ENCODE results near the gene ZNF106.

DNA sequence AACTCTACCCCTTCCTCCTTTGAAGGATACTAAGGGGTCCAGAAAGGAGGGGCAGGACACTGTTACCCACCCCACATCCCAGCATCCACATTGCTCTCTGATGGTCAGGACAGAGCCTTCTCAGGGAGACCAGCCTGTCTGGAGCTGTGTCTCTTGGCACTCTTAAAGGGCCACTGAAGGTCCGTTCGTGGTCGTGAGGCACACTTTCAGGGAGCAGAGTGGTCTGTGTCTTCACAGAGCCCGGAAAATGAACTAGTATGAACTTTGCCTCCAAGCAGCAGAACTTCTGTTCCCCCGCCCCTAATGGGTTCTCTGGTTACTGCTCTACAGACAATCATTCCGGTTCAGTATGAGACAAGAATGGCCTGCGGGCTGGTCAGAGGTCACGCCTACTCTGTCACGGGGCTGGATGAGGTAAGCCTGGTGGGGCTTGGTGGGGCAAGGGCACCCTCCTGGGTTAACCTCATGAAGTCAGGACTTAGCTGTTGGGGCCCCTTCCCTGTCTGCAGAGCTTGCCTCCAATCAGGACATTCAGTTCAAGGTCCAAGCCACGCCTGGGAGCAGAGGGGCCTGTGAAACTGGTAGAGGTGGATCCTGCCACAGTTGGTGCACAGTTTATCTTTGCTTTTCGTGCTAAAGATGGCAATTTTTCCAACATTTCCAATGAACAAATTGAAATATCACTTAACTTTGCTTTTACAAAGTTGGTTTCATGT, 98.5 kb downstream of the ZNF106 start:
- TF ChIP-seq ZNF274 (IDR thresholded peaks at IDR 0.05; ENCODE audit: low read depth, low read length): no peak
- TF ChIP-seq YY1 (IDR thresholded peaks at IDR 0.05; ENCODE audit: insufficient read depth, insufficient read length): no peak

Data from NT2/D1 (cell line).